ENCODE results near the gene SULT1C4.
"Not testable (repeated sequence)": the region's sequence is repeated elsewhere in the genome, so short reads cannot be mapped to it uniquely, and the experiment has no call there.

DNA sequence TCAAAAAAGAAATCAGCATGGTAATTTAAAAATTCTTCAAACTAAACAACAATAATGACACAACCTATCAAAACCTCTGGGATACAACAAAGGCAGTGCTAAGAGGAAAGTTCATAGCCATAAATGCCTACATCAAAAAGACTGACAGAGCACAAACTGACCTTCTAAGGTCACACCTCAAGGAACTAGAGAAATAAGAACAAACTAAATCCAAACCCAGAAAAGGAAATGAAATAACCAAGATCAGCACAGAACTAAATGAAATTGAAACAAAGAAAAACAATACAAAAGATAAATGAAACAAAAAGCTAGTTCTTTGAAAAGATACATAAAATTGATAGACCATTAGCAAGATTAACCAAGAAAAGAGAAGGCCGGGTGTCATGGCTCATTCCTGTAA, 18.4 kb upstream of the SULT1C4 start:
- TF ChIP-seq, protein P1, sequence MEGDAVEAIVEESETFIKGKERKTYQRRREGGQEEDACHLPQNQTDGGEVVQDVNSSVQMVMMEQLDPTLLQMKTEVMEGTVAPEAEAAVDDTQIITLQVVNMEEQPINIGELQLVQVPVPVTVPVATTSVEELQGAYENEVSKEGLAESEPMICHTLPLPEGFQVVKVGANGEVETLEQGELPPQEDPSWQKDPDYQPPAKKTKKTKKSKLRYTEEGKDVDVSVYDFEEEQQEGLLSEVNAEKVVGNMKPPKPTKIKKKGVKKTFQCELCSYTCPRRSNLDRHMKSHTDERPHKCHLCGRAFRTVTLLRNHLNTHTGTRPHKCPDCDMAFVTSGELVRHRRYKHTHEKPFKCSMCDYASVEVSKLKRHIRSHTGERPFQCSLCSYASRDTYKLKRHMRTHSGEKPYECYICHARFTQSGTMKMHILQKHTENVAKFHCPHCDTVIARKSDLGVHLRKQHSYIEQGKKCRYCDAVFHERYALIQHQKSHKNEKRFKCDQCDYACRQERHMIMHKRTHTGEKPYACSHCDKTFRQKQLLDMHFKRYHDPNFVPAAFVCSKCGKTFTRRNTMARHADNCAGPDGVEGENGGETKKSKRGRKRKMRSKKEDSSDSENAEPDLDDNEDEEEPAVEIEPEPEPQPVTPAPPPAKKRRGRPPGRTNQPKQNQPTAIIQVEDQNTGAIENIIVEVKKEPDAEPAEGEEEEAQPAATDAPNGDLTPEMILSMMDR (IDR thresholded peaks at IDR 0.05), result not testable (repeated sequence)
- TF ChIP-seq, protein P2, sequence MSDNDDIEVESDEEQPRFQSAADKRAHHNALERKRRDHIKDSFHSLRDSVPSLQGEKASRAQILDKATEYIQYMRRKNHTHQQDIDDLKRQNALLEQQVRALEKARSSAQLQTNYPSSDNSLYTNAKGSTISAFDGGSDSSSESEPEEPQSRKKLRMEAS (IDR thresholded peaks at IDR 0.05; ENCODE audit: low read depth), result not testable (repeated sequence)
- not testable (repeated sequence) for TF ChIP-seq TAF1 (IDR thresholded peaks at IDR 0.05; ENCODE audit: borderline replicate concordance, low read depth, low read length); USF2 (IDR thresholded peaks at IDR 0.05; ENCODE audit: borderline replicate concordance, low read depth, low read length); ELF1 (IDR thresholded peaks at IDR 0.05); CHD2 (IDR thresholded peaks at IDR 0.05; ENCODE audit: low read length, partially characterized antibody); FOSL2 (IDR thresholded peaks at IDR 0.05; ENCODE audit: borderline replicate concordance, low read depth); POLR2AphosphoS5 (IDR thresholded peaks at IDR 0.05; ENCODE audit: low read depth, low read length); EP300 (IDR thresholded peaks at IDR 0.05; ENCODE audit: borderline replicate concordance in 1 of 2, low read depth in 1 of 2, low read length in 1 of 2); FOXJ3 (CRISPR knock-in tag; IDR thresholded peaks at IDR 0.05); RFX5 (IDR thresholded peaks at IDR 0.05; ENCODE audit: low read length)
